ENCODE measurements around the gene OR10D3. TPM values are rescaled to one million over a fixed set of nuclear protein-coding genes. Genes with fewer than 3 reads are reported as not detected.

Gene OR10D3
- total and polyA plus RNA-seq, 2 of the 8 experiments (the other 6 are each of a cell fraction or from before 2014, with no cell fraction given) = not detected

- Histone ChIP-seq H3K9ac (replicated peaks in 1 of 4; ENCODE audit: extremely low read depth in 1 of 4, low read depth in 3 of 4, low read length in 3 of 4) (no peak overlapping the region), H3K9me3 (ENCODE audit: insufficient read depth in 2 of 2, low read depth in 1 of 2, low read length in 1 of 2) (peaks cover 0 to 9% of the 10 kb centered on the region in 2 experiments; a peak in 1 of 4 replicates), H2AFZ (ENCODE audit: low read length) (no peak overlapping the region), H4K8ac (ENCODE audit: extremely low read depth, insufficient read depth, low read length) (no peak overlapping the region), H3K27ac (ENCODE audit: low read depth, low read length) (no peak overlapping the region), H4K5ac (ENCODE audit: insufficient read length, low read depth, low read length) (no peak overlapping the region), H2BK5ac (ENCODE audit: low read depth, low read length) (no peak overlapping the region), H3K23me2 (ENCODE audit: low read depth, low read length) (no peaks in the 10 kb centered on the region), H4K20me1 (replicated peaks in 1 of 2; ENCODE audit: control insufficient read depth in 1 of 2, insufficient read depth in 2 of 2, low read length in 2 of 2) (peaks cover 0 to 1% of the 10 kb centered on the region in 2 experiments), H3K18ac (ENCODE audit: extremely low read depth, low read length) (no peak overlapping the region), H3K4me3 (ENCODE audit: extremely low read depth in 1 of 4, insufficient read depth in 2 of 4, low read depth in 3 of 4, low read length in 4 of 4) (no peak overlapping the region), H3K27me3 (replicated peaks in 1 of 4; ENCODE audit: control insufficient read depth in 3 of 4, extremely low read depth in 1 of 4, insufficient read depth in 3 of 4, low read length in 3 of 4) (peaks cover 13 to 37% (median 33%) of the 10 kb centered on the region in 4 experiments), H4K91ac (replicated peaks; ENCODE audit: insufficient read length, low read length) (no peak overlapping the region), H3K56ac (replicated peaks; ENCODE audit: insufficient read length, low read depth, low read length) (no peak overlapping the region), H3K4ac (replicated peaks; ENCODE audit: insufficient read length, low read depth, low read length) (no peak overlapping the region), H3K79me2 (ENCODE audit: control insufficient read depth in 1 of 2, insufficient read depth in 2 of 2, low read length in 2 of 2) (no peaks in the 10 kb centered on the region), H2BK120ac (replicated peaks; ENCODE audit: low read depth, low read length) (no peak overlapping the region), H3K79me1 (ENCODE audit: low read depth, low read length) (no peaks in the 10 kb centered on the region), H3K4me1 (replicated peaks in 1 of 4; ENCODE audit: control insufficient read depth in 3 of 4, insufficient read depth in 4 of 4, low read length in 3 of 4) (peaks cover 1 to 4% (median 3%) of the 10 kb centered on the region in 4 experiments; a peak in 3 of 7 replicates), H3K4me2 (ENCODE audit: insufficient read depth in 1 of 2, low read depth in 2 of 2, low read length in 2 of 2) (no peak overlapping the region), H3K36me3 (ENCODE audit: control insufficient read depth in 2 of 4, insufficient read depth in 4 of 4, low read length in 3 of 4) (no peaks in the 10 kb centered on the region), H3K14ac (ENCODE audit: insufficient read length) (no peak overlapping the region), H2BK15ac (ENCODE audit: low read length) (no peak overlapping the region), H2AK5ac (ENCODE audit: low read depth, low read length) (no peak overlapping the region), H2BK20ac (ENCODE audit: low read length) (no peak overlapping the region), H2BK12ac (ENCODE audit: low read depth, low read length) (no peak overlapping the region), H3K23ac (ENCODE audit: insufficient read length) (no peak overlapping the region)
- WGBS, 2 experiments (ENCODE audit: extremely low coverage in 1 of 2, insufficient coverage in 1 of 2, insufficient read length in 1 of 2, insufficient replicate concordance in 2 of 2, low coverage in 1 of 2, low lambda C conversion rate in 2 of 2, missing lambda C conversion rate in 1 of 2) = 95% methylated on average over 25 of the region's 40 CpGs; no CpG with 5 or more reads in 1 of the 2 experiments
- ChIA-PET CTCF (ENCODE audit: partially characterized antibody) (interaction anchor here (0.7 to 1.9 kb wide), 6 partner anchors 19 to 231 kb away, joined by 3 to 7 read pairs (median 3); no protein-coding TSS in a partner anchor), POLR2A (ENCODE audit: partially characterized antibody) (no interaction called here)
- DNase-seq (ENCODE audit: low read depth in 1 of 2, low spot score in 2 of 2) (no peak), FAIRE-seq (no peak)
- TF ChIP-seq KDM1A (IDR thresholded peaks at IDR 0.05; ENCODE audit: borderline replicate concordance, low read length) = no peak
- TF ChIP-seq NANOG (IDR thresholded peaks at IDR 0.05; ENCODE audit: insufficient read depth, low read depth, low read length, poor library complexity, severe bottlenecking) = no peak
- no peak for TF ChIP-seq RAD21 (IDR thresholded peaks at IDR 0.05 in 1 of 2, conservative IDR thresholded peaks at IDR 0.05 in 1 of 2; ENCODE audit: low read depth in 2 of 2, low read length in 2 of 2)
- no peak for TF ChIP-seq TEAD4 (IDR thresholded peaks at IDR 0.05; ENCODE audit: low read depth, low read length)
- TF ChIP-seq HDAC2 (IDR thresholded peaks at IDR 0.05; ENCODE audit: borderline replicate concordance in 1 of 2, low read depth in 2 of 2, low read length in 2 of 2) = no peak
- TF ChIP-seq CHD2 (IDR thresholded peaks at IDR 0.05; ENCODE audit: low read length) = no peak
- TF ChIP-seq BRCA1 (IDR thresholded peaks at IDR 0.05; ENCODE audit: low read depth, low read length) = no peak
- no peak for TF ChIP-seq SP1 (IDR thresholded peaks at IDR 0.05; ENCODE audit: low read depth, low read length)
- no peak for TF ChIP-seq ATF3 (IDR thresholded peaks at IDR 0.05; ENCODE audit: insufficient read depth, low read depth, low read length)
- no peak for TF ChIP-seq TAF1 (IDR thresholded peaks at IDR 0.05; ENCODE audit: low read depth, low read length)
- no peak for TF ChIP-seq RNF2 (IDR thresholded peaks at IDR 0.05; ENCODE audit: borderline replicate concordance, low read depth, low read length, missing control alignments, poor library complexity, severe bottlenecking)
Observed at GRCh38 chr11:124170801-124171586, 12.2 kb upstream of the OR10D3 start.
